ENCODE measurements around the gene SLF1. TPM values are rescaled to one million over a fixed set of nuclear protein-coding genes. Genes with fewer than 3 reads are reported as not detected.

SLF1 gene
- total and polyA plus RNA-seq, 9 of the 15 experiments (the other 6 are each of a cell fraction or from before 2014, with no cell fraction given) = 9.8 to 31.1 (median 16.3) TPM

- TF ChIP-seq, protein P1, sequence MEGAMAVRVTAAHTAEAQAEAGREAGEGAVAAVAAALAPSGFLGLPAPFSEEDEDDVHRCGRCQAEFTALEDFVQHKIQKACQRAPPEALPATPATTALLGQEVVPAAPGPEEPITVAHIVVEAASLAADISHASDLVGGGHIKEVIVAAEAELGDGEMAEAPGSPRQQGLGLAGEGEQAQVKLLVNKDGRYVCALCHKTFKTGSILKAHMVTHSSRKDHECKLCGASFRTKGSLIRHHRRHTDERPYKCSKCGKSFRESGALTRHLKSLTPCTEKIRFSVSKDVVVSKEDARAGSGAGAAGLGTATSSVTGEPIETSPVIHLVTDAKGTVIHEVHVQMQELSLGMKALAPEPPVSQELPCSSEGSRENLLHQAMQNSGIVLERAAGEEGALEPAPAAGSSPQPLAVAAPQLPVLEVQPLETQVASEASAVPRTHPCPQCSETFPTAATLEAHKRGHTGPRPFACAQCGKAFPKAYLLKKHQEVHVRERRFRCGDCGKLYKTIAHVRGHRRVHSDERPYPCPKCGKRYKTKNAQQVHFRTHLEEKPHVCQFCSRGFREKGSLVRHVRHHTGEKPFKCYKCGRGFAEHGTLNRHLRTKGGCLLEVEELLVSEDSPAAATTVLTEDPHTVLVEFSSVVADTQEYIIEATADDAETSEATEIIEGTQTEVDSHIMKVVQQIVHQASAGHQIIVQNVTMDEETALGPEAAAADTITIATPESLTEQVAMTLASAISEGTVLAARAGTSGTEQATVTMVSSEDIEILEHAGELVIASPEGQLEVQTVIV (CRISPR knock-in tag; IDR thresholded peaks at IDR 0.05; ENCODE audit: borderline replicate concordance) = no peak
- no peak for TF ChIP-seq RNF2 (IDR thresholded peaks at IDR 0.05)
- no peak for TF ChIP-seq DIDO1 (tag; IDR thresholded peaks at IDR 0.05; ENCODE audit: low read depth)
- TF ChIP-seq ELK1 (CRISPR knock-in tag; IDR thresholded peaks at IDR 0.05) = no peak
- no peak for TF ChIP-seq ZNF165 (CRISPR knock-in tag; IDR thresholded peaks at IDR 0.05; ENCODE audit: borderline replicate concordance)
- TF ChIP-seq ZNF644 (tag; IDR thresholded peaks at IDR 0.05; ENCODE audit: low read depth) = no peak
- no peak for TF ChIP-seq RBM34 (IDR thresholded peaks at IDR 0.05; ENCODE audit: borderline replicate concordance, insufficient read depth, low read length)
- no peak for TF ChIP-seq ARID3B (CRISPR knock-in tag; IDR thresholded peaks at IDR 0.05; ENCODE audit: borderline replicate concordance)
- TF ChIP-seq NCOA6 (IDR thresholded peaks at IDR 0.05) = no peak
- no peak for TF ChIP-seq HDAC1 (IDR thresholded peaks at IDR 0.05)
- TF ChIP-seq LCOR (CRISPR knock-in tag; IDR thresholded peaks at IDR 0.05) = no peak
- no peak for TF ChIP-seq MAFK (IDR thresholded peaks at IDR 0.05; ENCODE audit: low read length)
- no peak for TF ChIP-seq BRCA1 (IDR thresholded peaks at IDR 0.05)
- no peak for TF ChIP-seq BRCA1 (CRISPR knock-in tag; IDR thresholded peaks at IDR 0.05)
Measured at GRCh38 chr5:94702729-94703128, 84.3 kb downstream of the SLF1 start (continued).

Measured in K562 (cell line).